IPS-20b (cell line): ENCODE measurements around the gene PCF11.
"Not testable (repeated sequence)": the region's sequence is repeated elsewhere in the genome, so short reads cannot be mapped to it uniquely, and the experiment has no call there.

Experiments used
- H3K27ac ChIP-seq: one replicate; pipeline ENCODE4 v1.5.1; 2013; ENCODE audit warnings: low read length
- H3K27me3 ChIP-seq: 2 replicates; pipeline ENCODE4 v1.6.1; 2013; ENCODE audit warnings: mild to moderate bottlenecking, low read length, inconsistent platforms; ENCODE audit not compliant: insufficient read depth
- H3K36me3 ChIP-seq: 2 replicates; pipeline ENCODE4 v1.6.1; 2013; ENCODE audit warnings: low read depth, mild to moderate bottlenecking, inconsistent platforms, low read length, moderate library complexity; ENCODE audit not compliant: insufficient read depth
- H3K4me1 ChIP-seq: 2 replicates; pipeline ENCODE4 v1.6.1; 2013; ENCODE audit warnings: mild to moderate bottlenecking, control low read depth, inconsistent platforms, low read length, moderate library complexity; ENCODE audit not compliant: insufficient read depth
- H3K4me3 ChIP-seq: 2 replicates; pipeline ENCODE4 v1.5.1; 2013; ENCODE audit warnings: mild to moderate bottlenecking, low read length, inconsistent platforms
- H3K9ac ChIP-seq: 2 replicates; pipeline ENCODE4 v1.6.1; 2013; ENCODE audit warnings: low read depth, mild to moderate bottlenecking, inconsistent platforms, low read length, moderate library complexity
- H3K9me3 ChIP-seq: 2 replicates; pipeline ENCODE4 v1.6.1; 2013; ENCODE audit warnings: mild to moderate bottlenecking, low read depth, low read length, inconsistent platforms; ENCODE audit not compliant: insufficient read depth

Gene PCF11

GRCh38 chr11:83194281-83195142, 37.6 kb downstream of the PCF11 start:
- peak overlapping the region; percentile 24; the same call in 1 of the 2 replicates for H3K9ac ChIP-seq
- H3K4me3 ChIP-seq = peak overlapping the region; percentile 98
- H3K27ac ChIP-seq = no peak overlapping the region
- peaks cover 27% of the 10 kb centered on the region for H3K36me3 ChIP-seq
- no peaks in the 10 kb centered on the region for H3K9me3 ChIP-seq
- peaks cover 13% of the 10 kb centered on the region for H3K27me3 ChIP-seq
- peaks cover 13% of the 10 kb centered on the region for H3K4me1 ChIP-seq

GRCh38 chr11:83195143-83195466, 38.2 kb downstream of the PCF11 start:
- Histone ChIP-seq H3K36me3 (peaks cover 23% of the 10 kb centered on the region), H3K4me3 (peak overlapping the region; percentile 98), H3K9me3 (no peaks in the 10 kb centered on the region), H3K9ac (peak overlapping the region; percentile 24; the same call in 1 of the 2 replicates), H3K4me1 (peaks cover 13% of the 10 kb centered on the region), H3K27ac (no peak overlapping the region), H3K27me3 (peaks cover 13% of the 10 kb centered on the region)

- peaks cover 18% of the 10 kb centered on the region for H3K36me3 ChIP-seq
- H3K4me3 ChIP-seq = no peak overlapping the region
- no peak overlapping the region for H3K9ac ChIP-seq
- H3K9me3 ChIP-seq = no peaks in the 10 kb centered on the region
- H3K27me3 ChIP-seq = peaks cover 13% of the 10 kb centered on the region
- H3K27ac ChIP-seq = no peak overlapping the region
- peaks cover 13% of the 10 kb centered on the region for H3K4me1 ChIP-seq
Measured at GRCh38 chr11:83195649-83196048, 38.7 kb downstream of the PCF11 start.

GRCh38 chr11:83200035-83200434, 43.1 kb downstream of the PCF11 start:
- no peak overlapping the region for H3K9ac ChIP-seq
- no peaks in the 10 kb centered on the region for H3K36me3 ChIP-seq
- no peak overlapping the region for H3K27ac ChIP-seq

GRCh38 chr11:83205608-83206185, 48.8 kb downstream of the PCF11 start:
- Histone ChIP-seq H3K27ac (no peak overlapping the region), H3K9ac (no peak overlapping the region), H3K36me3 (no peaks in the 10 kb centered on the region), H3K4me3 (no peak overlapping the region), H3K9me3 (no peaks in the 10 kb centered on the region), H3K27me3 (no peaks in the 10 kb centered on the region), H3K4me1 (no peaks in the 10 kb centered on the region)

More at GRCh38 chr11:83200035-83200434, 43.1 kb downstream of the PCF11 start:
- Histone ChIP-seq H3K9me3 (no peaks in the 10 kb centered on the region), H3K27me3 (peaks cover 5% of the 10 kb centered on the region), H3K4me1 (peaks cover 3% of the 10 kb centered on the region), H3K4me3 (no peak overlapping the region)

GRCh38 chr11:83206221-83206620, 49.3 kb downstream of the PCF11 start:
- Histone ChIP-seq H3K9me3 (no peaks in the 10 kb centered on the region), H3K9ac (no peak overlapping the region), H3K4me1 (no peaks in the 10 kb centered on the region), H3K4me3 (no peak overlapping the region), H3K27me3 (no peaks in the 10 kb centered on the region), H3K27ac (no peak overlapping the region), H3K36me3 (no peaks in the 10 kb centered on the region)

- not testable (repeated sequence) for H3K9me3 ChIP-seq, H3K36me3 ChIP-seq, H3K4me3 ChIP-seq, H3K9ac ChIP-seq, H3K27me3 ChIP-seq, H3K4me1 ChIP-seq, H3K27ac ChIP-seq
Measured at GRCh38 chr11:83206771-83207382, 49.9 kb downstream of the PCF11 start.

GRCh38 chr11:83219095-83219494, 62.2 kb downstream of the PCF11 start:
- Histone ChIP-seq H3K27ac (no peak overlapping the region), H3K27me3 (no peaks in the 10 kb centered on the region), H3K36me3 (no peaks in the 10 kb centered on the region), H3K9me3 (no peaks in the 10 kb centered on the region), H3K4me3 (no peak overlapping the region), H3K9ac (no peak overlapping the region), H3K4me1 (no peaks in the 10 kb centered on the region)

GRCh38 chr11:83220260-83220659, 63.3 kb downstream of the PCF11 start:
- Histone ChIP-seq H3K27me3 (no peaks in the 10 kb centered on the region), H3K9me3 (no peaks in the 10 kb centered on the region), H3K4me1 (no peaks in the 10 kb centered on the region), H3K9ac (no peak overlapping the region), H3K36me3 (no peaks in the 10 kb centered on the region), H3K4me3 (no peak overlapping the region), H3K27ac (no peak overlapping the region)

GRCh38 chr11:83221694-83222093, 64.8 kb downstream of the PCF11 start:
- H3K4me3 ChIP-seq = no peak overlapping the region
- no peaks in the 10 kb centered on the region for H3K36me3 ChIP-seq
- no peak overlapping the region for H3K9ac ChIP-seq
- no peaks in the 10 kb centered on the region for H3K9me3 ChIP-seq
- no peaks in the 10 kb centered on the region for H3K4me1 ChIP-seq
- no peaks in the 10 kb centered on the region for H3K27me3 ChIP-seq
- H3K27ac ChIP-seq = no peak overlapping the region

GRCh38 chr11:83222499-83222898, 65.6 kb downstream of the PCF11 start:
- H3K9ac ChIP-seq = no peak overlapping the region
- no peak overlapping the region for H3K27ac ChIP-seq
- no peaks in the 10 kb centered on the region for H3K36me3 ChIP-seq
- H3K27me3 ChIP-seq = no peaks in the 10 kb centered on the region
- no peaks in the 10 kb centered on the region for H3K9me3 ChIP-seq
- no peak overlapping the region for H3K4me3 ChIP-seq
- no peaks in the 10 kb centered on the region for H3K4me1 ChIP-seq

- no peaks in the 10 kb centered on the region for H3K36me3 ChIP-seq
- no peak overlapping the region for H3K4me3 ChIP-seq
- no peaks in the 10 kb centered on the region for H3K27me3 ChIP-seq
- no peak overlapping the region for H3K27ac ChIP-seq
- no peak overlapping the region for H3K9ac ChIP-seq
- H3K4me1 ChIP-seq = no peaks in the 10 kb centered on the region
- no peaks in the 10 kb centered on the region for H3K9me3 ChIP-seq
Measured at GRCh38 chr11:83223457-83223856, 66.5 kb downstream of the PCF11 start.
